ENCODE measurements around the gene DLG2.

Gene DLG2

DNA sequence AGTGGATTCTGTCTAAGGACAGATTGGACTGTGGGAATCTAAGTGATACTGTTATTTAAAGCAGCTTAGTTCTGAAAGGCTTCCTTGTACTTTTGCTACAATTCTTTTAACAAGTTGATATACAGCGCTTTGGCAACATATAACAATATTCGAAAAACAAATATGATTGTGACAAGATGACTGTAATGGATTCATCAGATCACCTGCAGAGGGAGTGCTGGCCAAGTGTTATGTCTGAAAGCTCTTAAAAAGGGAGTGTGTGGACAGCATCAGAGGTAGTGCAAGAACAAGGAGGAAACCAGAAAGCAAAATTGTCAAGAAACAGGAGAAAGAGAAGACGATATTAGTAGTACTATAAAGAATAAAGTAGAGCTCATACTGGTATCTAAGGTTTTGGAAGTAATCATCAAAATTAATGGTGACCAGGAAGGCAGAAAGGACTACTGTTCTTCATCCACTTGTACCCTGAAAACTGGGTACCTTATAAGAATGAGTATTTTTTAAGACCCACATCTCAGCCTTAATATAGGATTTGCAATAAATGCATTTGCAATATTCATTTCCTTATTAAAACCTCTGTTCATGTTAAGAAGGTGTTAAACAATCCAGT, 1229.0 kb downstream of the DLG2 start:
- Histone ChIP-seq H3K27me3 (ENCODE audit: insufficient read depth, low read length) (no peaks in the 10 kb centered on the region), H3K4me3 (ENCODE audit: low read length) (no peak overlapping the region), H3K9me3 (ENCODE audit: low read length) (no peaks in the 10 kb centered on the region), H3K4me1 (ENCODE audit: insufficient read depth, low read length) (no peaks in the 10 kb centered on the region), H3K36me3 (ENCODE audit: insufficient read depth, low read length) (no peaks in the 10 kb centered on the region), H2AFZ (ENCODE audit: low read depth, low read length) (no peak overlapping the region)

DNA sequence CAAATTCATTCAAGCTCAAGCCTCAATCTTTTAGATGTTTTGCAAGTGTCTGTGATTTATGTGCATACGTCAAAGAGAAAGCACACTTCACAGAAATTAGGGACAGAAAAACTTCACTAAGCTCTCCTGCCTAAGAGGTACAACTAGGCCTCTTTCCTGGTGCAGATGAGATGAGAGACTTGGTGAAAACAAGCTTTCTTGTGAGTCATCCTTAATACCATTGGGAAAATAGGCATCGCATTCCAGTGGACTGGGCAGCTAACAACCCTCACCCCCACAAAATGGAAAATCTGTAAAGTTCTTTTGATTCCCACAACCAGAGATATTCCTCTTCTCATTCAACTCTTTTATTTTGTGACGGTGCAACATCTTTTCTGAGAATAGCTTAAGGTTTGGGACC, 1230.6 kb downstream of the DLG2 start:
- Histone ChIP-seq H3K27me3 (ENCODE audit: insufficient read depth, low read length) (no peaks in the 10 kb centered on the region), H3K36me3 (ENCODE audit: insufficient read depth, low read length) (no peaks in the 10 kb centered on the region), H3K4me1 (ENCODE audit: insufficient read depth, low read length) (no peaks in the 10 kb centered on the region), H3K4me3 (ENCODE audit: low read length) (no peak overlapping the region), H3K9me3 (ENCODE audit: low read length) (no peaks in the 10 kb centered on the region), H2AFZ (ENCODE audit: low read depth, low read length) (no peak overlapping the region)

DNA sequence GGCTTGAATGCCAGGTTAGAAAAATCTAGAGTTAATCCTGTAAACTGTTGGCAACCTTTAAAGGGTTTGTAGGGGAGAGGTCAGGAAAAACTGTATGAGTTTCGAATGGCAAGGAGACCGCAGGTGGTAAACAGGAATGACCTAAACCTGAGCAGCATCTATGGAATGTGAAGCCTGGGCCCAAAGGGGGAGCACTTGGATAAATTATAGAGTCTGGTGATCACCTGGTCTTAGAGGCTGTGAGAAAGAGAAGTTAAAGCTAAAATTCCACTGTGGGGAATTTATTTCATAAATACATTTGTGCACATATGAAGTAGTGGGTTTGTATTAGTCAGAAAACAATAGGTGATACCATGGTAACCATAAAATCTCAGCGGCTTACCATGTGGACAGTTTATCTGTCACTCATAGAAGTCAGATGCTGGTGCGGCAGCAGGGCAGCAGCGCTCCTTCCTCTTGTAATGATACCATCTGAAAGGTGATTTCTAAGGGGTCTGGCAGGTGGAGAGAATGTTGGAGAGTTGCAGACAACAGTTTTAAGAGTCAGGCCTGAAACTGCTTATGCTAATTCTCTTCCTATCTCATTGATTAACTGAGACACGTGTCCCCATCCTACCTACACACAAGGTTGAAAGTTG, 1236.6 kb downstream of the DLG2 start:
- no peak overlapping the region for H2AFZ ChIP-seq (ENCODE audit: low read depth, low read length)
- no peaks in the 10 kb centered on the region for H3K36me3 ChIP-seq (ENCODE audit: insufficient read depth, low read length)
- H3K9me3 ChIP-seq (ENCODE audit: low read length): no peaks in the 10 kb centered on the region
- no peaks in the 10 kb centered on the region for H3K27me3 ChIP-seq (ENCODE audit: insufficient read depth, low read length)
- H3K4me1 ChIP-seq (ENCODE audit: insufficient read depth, low read length): peaks cover 2% of the 10 kb centered on the region
- no peak overlapping the region for H3K4me3 ChIP-seq (ENCODE audit: low read length)

DNA sequence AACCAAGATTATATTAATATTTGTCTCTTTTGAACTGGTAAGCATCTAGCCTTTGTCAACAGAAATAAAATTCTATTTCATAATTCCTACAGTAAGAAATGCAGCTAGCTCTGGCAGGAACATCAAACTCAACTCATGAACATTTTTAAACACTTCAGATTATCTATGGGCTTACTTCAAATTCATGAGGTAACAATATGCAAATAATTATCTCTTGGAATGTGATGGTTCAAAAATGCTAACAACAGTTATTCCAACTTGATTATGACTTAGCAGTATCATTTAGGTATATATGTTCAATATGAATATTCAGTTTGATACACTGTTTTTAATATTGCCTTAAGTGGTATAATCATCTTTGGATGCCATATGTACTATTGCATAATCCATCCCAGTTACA, 1237.4 kb downstream of the DLG2 start:
- Histone ChIP-seq H2AFZ (ENCODE audit: low read depth, low read length) (no peak overlapping the region), H3K9me3 (ENCODE audit: low read length) (no peaks in the 10 kb centered on the region), H3K36me3 (ENCODE audit: insufficient read depth, low read length) (no peaks in the 10 kb centered on the region), H3K27me3 (ENCODE audit: insufficient read depth, low read length) (no peaks in the 10 kb centered on the region), H3K4me3 (ENCODE audit: low read length) (no peak overlapping the region), H3K4me1 (ENCODE audit: insufficient read depth, low read length) (peaks cover 2% of the 10 kb centered on the region)

DNA sequence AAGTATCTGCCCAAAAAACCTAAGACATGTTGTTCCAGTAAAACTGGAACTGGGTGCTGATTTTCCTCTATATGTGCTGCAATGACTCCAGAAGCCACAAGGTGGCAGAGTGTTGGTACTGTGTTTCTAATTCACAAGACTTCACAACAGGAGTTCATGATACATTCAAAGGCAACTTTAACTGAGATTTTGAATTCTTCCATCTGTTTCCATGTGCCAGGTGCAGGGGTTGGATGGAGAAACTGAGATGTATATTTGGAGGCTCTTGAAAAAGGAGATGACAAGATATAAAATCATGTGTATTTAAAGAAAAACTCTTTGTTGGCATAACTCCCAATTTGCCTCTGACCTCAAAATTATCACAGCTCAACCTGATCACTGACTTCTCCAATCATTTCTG, 1242.4 kb downstream of the DLG2 start:
- no peaks in the 10 kb centered on the region for H3K9me3 ChIP-seq (ENCODE audit: low read length)
- no peak overlapping the region for H3K4me3 ChIP-seq (ENCODE audit: low read length)
- no peaks in the 10 kb centered on the region for H3K4me1 ChIP-seq (ENCODE audit: insufficient read depth, low read length)
- no peaks in the 10 kb centered on the region for H3K36me3 ChIP-seq (ENCODE audit: insufficient read depth, low read length)
- no peaks in the 10 kb centered on the region for H3K27me3 ChIP-seq (ENCODE audit: insufficient read depth, low read length)
- no peak overlapping the region for H2AFZ ChIP-seq (ENCODE audit: low read depth, low read length)

DNA sequence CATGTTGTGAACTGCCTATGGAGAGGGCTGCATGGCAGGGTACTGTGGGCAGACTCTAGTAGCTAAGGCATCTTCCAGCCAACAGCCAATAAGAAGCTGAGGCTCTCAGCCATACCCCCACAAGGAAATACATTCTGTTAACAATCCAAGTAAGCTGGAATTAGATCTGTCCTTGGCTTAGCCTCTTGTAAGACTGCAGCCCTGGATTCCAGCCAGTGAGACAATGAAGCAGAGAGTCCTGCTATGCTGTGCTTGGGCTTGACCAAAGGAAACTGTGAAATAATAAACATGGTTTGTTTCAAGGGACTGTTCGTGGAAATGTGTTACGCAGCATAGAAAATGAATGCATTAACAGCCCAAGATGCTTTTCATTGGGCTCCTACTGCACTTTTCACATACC, 1243.6 kb downstream of the DLG2 start:
- Histone ChIP-seq H3K9me3 (ENCODE audit: low read length) (no peaks in the 10 kb centered on the region), H3K4me3 (ENCODE audit: low read length) (no peak overlapping the region), H3K27me3 (ENCODE audit: insufficient read depth, low read length) (no peaks in the 10 kb centered on the region), H3K36me3 (ENCODE audit: insufficient read depth, low read length) (no peaks in the 10 kb centered on the region), H3K4me1 (ENCODE audit: insufficient read depth, low read length) (no peaks in the 10 kb centered on the region), H2AFZ (ENCODE audit: low read depth, low read length) (no peak overlapping the region)

DNA sequence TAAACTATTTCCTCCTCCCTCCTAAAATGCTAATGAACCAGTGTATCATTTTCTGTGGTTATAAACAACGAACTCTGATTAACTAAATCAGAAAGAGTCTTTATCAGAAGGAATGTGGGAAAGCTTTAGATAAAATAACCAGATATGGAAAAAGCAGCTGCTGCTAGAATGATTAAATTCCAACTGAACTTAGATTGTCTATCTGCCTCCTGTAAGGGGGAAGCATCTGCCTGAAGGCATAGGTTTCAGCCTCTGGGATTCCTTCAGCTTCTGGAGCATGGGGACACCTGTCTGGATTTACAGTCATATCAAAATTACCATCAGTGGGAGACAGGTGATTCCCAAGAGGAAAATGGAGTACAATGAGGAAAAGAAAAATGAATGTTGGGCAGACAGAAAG, 1245.5 kb downstream of the DLG2 start:
- no peaks in the 10 kb centered on the region for H3K36me3 ChIP-seq (ENCODE audit: insufficient read depth, low read length)
- H3K4me1 ChIP-seq (ENCODE audit: insufficient read depth, low read length): no peaks in the 10 kb centered on the region
- H2AFZ ChIP-seq (ENCODE audit: low read depth, low read length): no peak overlapping the region
- H3K27me3 ChIP-seq (ENCODE audit: insufficient read depth, low read length): no peaks in the 10 kb centered on the region
- H3K9me3 ChIP-seq (ENCODE audit: low read length): no peaks in the 10 kb centered on the region
- H3K4me3 ChIP-seq (ENCODE audit: low read length): no peak overlapping the region

DNA sequence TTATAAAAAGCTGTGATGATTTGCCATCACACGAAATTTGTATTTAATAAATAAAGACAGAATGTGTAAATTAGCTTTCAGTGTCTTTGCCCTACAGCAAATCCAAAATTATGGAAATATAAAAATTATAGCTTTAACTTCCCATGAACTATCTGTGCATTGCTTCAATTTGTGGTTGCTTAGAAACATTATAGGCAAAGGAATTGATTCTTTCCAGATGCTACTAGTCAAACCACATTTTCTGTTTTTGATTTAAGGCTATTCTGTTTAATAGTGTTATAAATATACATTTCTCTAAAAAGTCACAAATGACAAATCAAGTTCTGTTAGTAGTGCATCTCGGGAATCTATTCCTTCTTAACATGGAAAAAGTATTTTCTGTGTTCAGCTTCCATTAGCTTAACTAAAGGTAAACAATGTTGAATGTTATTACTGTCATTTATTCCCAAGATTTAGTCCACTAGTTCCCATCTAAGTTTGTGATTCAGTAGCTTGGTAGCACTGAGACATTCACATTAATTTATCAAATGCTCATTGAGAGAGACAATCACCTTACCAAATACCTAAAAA, 1254.7 kb downstream of the DLG2 start:
- no peak overlapping the region for H3K4me3 ChIP-seq (ENCODE audit: low read length)
- no peak overlapping the region for H2AFZ ChIP-seq (ENCODE audit: low read depth, low read length)
- no peaks in the 10 kb centered on the region for H3K36me3 ChIP-seq (ENCODE audit: insufficient read depth, low read length)
- no peaks in the 10 kb centered on the region for H3K4me1 ChIP-seq (ENCODE audit: insufficient read depth, low read length)
- H3K9me3 ChIP-seq (ENCODE audit: low read length): no peaks in the 10 kb centered on the region
- no peaks in the 10 kb centered on the region for H3K27me3 ChIP-seq (ENCODE audit: insufficient read depth, low read length)

DNA sequence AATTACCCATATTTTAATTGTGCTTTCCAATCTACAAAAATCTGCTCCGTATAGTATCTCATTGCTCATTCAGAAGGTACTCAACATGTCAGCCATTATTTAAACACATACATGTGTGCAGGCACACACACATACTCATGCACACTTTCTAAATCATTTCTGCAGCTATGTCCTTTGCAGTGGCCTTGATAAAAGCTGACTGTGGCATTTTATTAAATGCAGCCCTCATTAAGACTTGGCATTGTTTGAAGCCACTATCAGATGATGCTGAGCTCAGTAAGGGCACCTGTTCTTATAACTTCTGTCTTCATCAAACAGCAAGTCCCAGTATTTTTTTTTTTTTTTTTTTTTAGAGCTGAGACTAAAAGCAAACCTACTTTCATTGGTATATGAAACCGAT, 1269.1 kb downstream of the DLG2 start:
- no peak overlapping the region for H2AFZ ChIP-seq (ENCODE audit: low read depth, low read length)
- H3K27me3 ChIP-seq (ENCODE audit: insufficient read depth, low read length): no peaks in the 10 kb centered on the region
- H3K36me3 ChIP-seq (ENCODE audit: insufficient read depth, low read length): no peaks in the 10 kb centered on the region
- peaks cover 5% of the 10 kb centered on the region for H3K4me1 ChIP-seq (ENCODE audit: insufficient read depth, low read length)
- no peak overlapping the region for H3K4me3 ChIP-seq (ENCODE audit: low read length)
- no peaks in the 10 kb centered on the region for H3K9me3 ChIP-seq (ENCODE audit: low read length)

DNA sequence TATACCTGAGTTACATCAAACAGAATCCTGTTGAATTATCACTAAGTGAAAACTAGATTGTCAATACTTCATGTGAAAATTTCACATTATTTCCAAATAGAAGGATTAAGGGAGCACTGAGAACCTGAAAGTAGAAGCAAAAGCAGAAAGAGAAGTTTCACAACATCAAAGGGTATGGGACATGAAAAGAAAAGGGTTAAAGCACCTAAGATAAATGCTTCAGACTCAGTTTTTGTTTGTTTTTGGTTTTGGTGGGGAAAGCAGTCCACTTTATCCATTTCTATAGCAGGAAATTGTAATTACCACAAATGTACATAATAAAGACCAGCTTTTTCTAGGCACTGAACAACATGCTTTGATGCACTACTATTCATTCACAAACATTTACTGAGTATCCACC, 1271.2 kb downstream of the DLG2 start:
- H3K4me1 ChIP-seq (ENCODE audit: insufficient read depth, low read length): peaks cover under 1% of the 10 kb centered on the region
- H3K27me3 ChIP-seq (ENCODE audit: insufficient read depth, low read length): no peaks in the 10 kb centered on the region
- no peak overlapping the region for H3K4me3 ChIP-seq (ENCODE audit: low read length)
- no peak overlapping the region for H2AFZ ChIP-seq (ENCODE audit: low read depth, low read length)
- no peaks in the 10 kb centered on the region for H3K9me3 ChIP-seq (ENCODE audit: low read length)
- no peaks in the 10 kb centered on the region for H3K36me3 ChIP-seq (ENCODE audit: insufficient read depth, low read length)

DNA sequence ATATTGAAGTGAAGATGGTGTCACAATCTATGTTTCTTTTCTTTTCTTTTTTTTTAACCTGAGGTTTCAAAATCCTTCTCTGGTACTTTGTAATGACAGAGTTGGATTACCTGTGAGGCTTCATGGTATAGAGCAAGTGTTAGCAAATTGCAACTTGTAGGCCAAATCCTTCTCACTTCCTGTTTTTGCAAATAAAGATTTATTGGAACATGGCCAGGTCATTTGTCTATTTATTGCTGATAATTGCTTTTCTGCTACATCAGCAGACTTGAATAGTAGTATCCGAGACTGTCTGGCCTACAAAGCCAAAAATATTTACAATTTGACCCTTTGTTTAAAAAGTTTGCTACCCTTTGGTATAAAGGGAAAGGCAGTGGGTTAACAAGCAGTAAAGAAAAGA, 1281.5 kb downstream of the DLG2 start:
- no peaks in the 10 kb centered on the region for H3K36me3 ChIP-seq (ENCODE audit: insufficient read depth, low read length)
- no peak overlapping the region for H3K4me3 ChIP-seq (ENCODE audit: low read length)
- no peaks in the 10 kb centered on the region for H3K27me3 ChIP-seq (ENCODE audit: insufficient read depth, low read length)
- H2AFZ ChIP-seq (ENCODE audit: low read depth, low read length): no peak overlapping the region
- H3K4me1 ChIP-seq (ENCODE audit: insufficient read depth, low read length): no peaks in the 10 kb centered on the region
- H3K9me3 ChIP-seq (ENCODE audit: low read length): no peaks in the 10 kb centered on the region

DNA sequence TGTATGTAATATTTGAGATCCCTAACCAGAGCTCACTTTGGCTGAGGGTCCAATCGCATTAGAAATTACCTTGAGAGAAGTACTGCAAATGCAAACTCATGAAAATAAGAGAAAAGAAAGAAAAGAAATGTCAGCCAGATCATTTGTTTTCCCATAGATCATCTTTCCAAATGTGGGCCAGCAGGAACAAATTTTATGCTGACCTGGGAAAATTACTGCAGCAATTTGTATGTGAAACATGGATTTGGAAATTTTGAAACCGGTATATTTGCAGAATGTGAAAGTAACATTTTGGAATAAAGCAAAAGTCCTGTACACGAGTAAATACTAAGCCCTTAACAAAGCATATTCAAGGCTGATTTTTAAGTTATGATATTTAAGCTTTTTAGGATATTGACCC, 1282.1 kb downstream of the DLG2 start:
- H3K27me3 ChIP-seq (ENCODE audit: insufficient read depth, low read length): no peaks in the 10 kb centered on the region
- H3K4me1 ChIP-seq (ENCODE audit: insufficient read depth, low read length): no peaks in the 10 kb centered on the region
- H3K36me3 ChIP-seq (ENCODE audit: insufficient read depth, low read length): no peaks in the 10 kb centered on the region
- H3K9me3 ChIP-seq (ENCODE audit: low read length): no peaks in the 10 kb centered on the region
- no peak overlapping the region for H3K4me3 ChIP-seq (ENCODE audit: low read length)
- no peak overlapping the region for H2AFZ ChIP-seq (ENCODE audit: low read depth, low read length)

DNA sequence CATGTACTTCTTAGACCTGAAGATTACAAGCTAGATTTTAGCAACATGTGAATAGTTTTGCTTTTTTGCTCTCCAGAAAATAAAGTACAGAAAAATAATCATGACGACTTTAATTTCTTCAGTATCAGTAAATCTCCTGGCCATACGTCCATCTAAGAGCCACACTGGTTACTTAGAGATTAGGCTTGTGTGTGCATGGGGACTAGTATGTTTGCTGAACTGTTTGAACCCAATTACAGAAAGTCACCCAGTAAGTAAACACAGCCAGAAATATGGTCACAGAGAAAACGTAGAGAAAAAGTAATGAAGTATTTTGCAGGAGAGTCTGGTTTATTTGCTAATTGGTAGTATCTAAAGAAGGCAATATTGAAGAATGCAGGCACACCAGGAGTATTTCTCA, 1287.3 kb downstream of the DLG2 start:
- H3K36me3 ChIP-seq (ENCODE audit: insufficient read depth, low read length): no peaks in the 10 kb centered on the region
- H3K27me3 ChIP-seq (ENCODE audit: insufficient read depth, low read length): no peaks in the 10 kb centered on the region
- no peak overlapping the region for H3K4me3 ChIP-seq (ENCODE audit: low read length)
- H3K9me3 ChIP-seq (ENCODE audit: low read length): no peaks in the 10 kb centered on the region
- H2AFZ ChIP-seq (ENCODE audit: low read depth, low read length): no peak overlapping the region
- H3K4me1 ChIP-seq (ENCODE audit: insufficient read depth, low read length): no peaks in the 10 kb centered on the region

DNA sequence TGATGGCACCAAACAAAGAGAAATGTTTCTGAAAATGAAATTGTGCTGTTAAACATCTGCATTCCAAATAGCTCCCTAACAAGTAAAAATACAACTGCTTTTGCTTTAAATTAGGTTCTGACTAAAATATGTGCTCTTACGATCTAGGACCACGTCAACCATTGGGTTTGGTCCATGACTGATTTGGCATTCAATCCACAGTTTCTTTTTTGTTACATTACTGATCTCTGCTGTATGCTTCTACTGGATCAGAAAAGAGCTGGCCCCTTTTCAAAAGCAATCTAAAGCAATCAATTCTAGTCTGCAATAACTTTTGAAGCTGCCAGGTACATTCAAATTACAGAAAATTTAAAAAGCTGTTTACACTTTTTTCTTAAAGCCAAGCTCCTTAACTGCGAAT, 1293.9 kb downstream of the DLG2 start:
- no peak overlapping the region for H3K4me3 ChIP-seq (ENCODE audit: low read length)
- H3K27me3 ChIP-seq (ENCODE audit: insufficient read depth, low read length): no peaks in the 10 kb centered on the region
- no peaks in the 10 kb centered on the region for H3K4me1 ChIP-seq (ENCODE audit: insufficient read depth, low read length)
- H3K36me3 ChIP-seq (ENCODE audit: insufficient read depth, low read length): no peaks in the 10 kb centered on the region
- no peaks in the 10 kb centered on the region for H3K9me3 ChIP-seq (ENCODE audit: low read length)
- H2AFZ ChIP-seq (ENCODE audit: low read depth, low read length): no peak overlapping the region

Measured in neuron (in vitro differentiated cells).